HEK293 (cell line): ENCODE results near the gene GRK7.

ENCODE experiments used
- CTCF ChIA-PET: fragments of 350-600 bp; formaldehyde crosslinking; extraction: SDS; loops from one replicate; lab custom pipeline; 2021; ENCODE audit warnings: antibody characterized with exemption; lab: Yijun Ruan, JAX
- POLR2A ChIA-PET: fragments of 300-600 bp; formaldehyde crosslinking; extraction: SDS; loops from one replicate; lab custom pipeline; 2020; ENCODE audit warnings: antibody characterized with exemption, inconsistent platforms; lab: Yijun Ruan, JAX
- H3K27ac ChIP-seq: fragments of 200-500 bp; sonication (Bioruptor generic); 2 replicates; pipeline ENCODE4 v1.5.1; 2014; ENCODE audit warnings: low read depth, low read length, control low read depth, inconsistent platforms; ENCODE audit errors: extremely low read depth
- H3K36me3 ChIP-seq, 2 experiments: fragments of 200-500 bp in 1 of 2; sonication (Bioruptor generic) in 1 of 2; 1 replicate in 1 of 2; 2 replicates in 1 of 2; pipeline ENCODE4 v1.5.1; 2014 to 2017; ENCODE audit warnings: inconsistent platforms in 2 of 2, low read length in 2 of 2; ENCODE audit not compliant: control insufficient read depth in 2 of 2, insufficient read depth in 1 of 2
- H3K4me1 ChIP-seq: fragments of 200-500 bp; sonication (Bioruptor generic); 2 replicates; pipeline ENCODE4 v1.5.1; 2014; ENCODE audit warnings: mild to moderate bottlenecking, low read length, inconsistent platforms; ENCODE audit not compliant: control insufficient read depth, insufficient read depth
- H3K4me3 ChIP-seq: 2 replicates; pipeline ENCODE4 v1.5.1; 2011; ENCODE audit warnings: low read depth, mild to moderate bottlenecking, control low read depth, low read length, moderate library complexity
- H3K9me3 ChIP-seq: fragments of 200-500 bp; sonication (Bioruptor generic); 2 replicates; pipeline ENCODE4 v1.5.1; 2014; ENCODE audit warnings: low read depth, low read length, inconsistent platforms; ENCODE audit not compliant: control insufficient read depth, insufficient read depth
- INSM2 ChIP-seq: fragments of 450-650 bp; formaldehyde crosslinking; IDR thresholded peaks from 2 replicates; pipeline ENCODE4 v1.5.1; 2016; ENCODE audit warnings: missing biosample characterization, missing genetic modification characterization
- ZNF114 ChIP-seq: fragments of 450-650 bp; formaldehyde crosslinking; IDR thresholded peaks from 2 replicates; pipeline ENCODE4 v1.5.0; 2017; ENCODE audit warnings: missing biosample characterization, missing genetic modification characterization
- ZNF202 ChIP-seq: fragments of 450-650 bp; formaldehyde crosslinking; IDR thresholded peaks from 2 replicates; pipeline ENCODE4 v1.5.1; 2016; ENCODE audit warnings: missing biosample characterization, missing genetic modification characterization, borderline replicate concordance
- ZNF26 ChIP-seq: fragments of 450-650 bp; formaldehyde crosslinking; IDR thresholded peaks from 2 replicates; pipeline ENCODE4 v1.5.1; 2016; ENCODE audit warnings: missing biosample characterization, missing genetic modification characterization
- ZNF280D ChIP-seq: fragments of 450-650 bp; formaldehyde crosslinking; IDR thresholded peaks from 2 replicates; pipeline ENCODE4 v1.5.1; 2016; ENCODE audit warnings: missing biosample characterization, missing genetic modification characterization
- ZNF311 ChIP-seq: fragments of 450-650 bp; formaldehyde crosslinking; IDR thresholded peaks from 2 replicates; pipeline ENCODE4 v1.5.1; 2017; ENCODE audit warnings: missing biosample characterization, missing genetic modification characterization, borderline replicate concordance
- ZNF398 ChIP-seq: fragments of 450-650 bp; formaldehyde crosslinking; IDR thresholded peaks from 2 replicates; pipeline ENCODE4 v1.5.1; 2017; ENCODE audit warnings: missing biosample characterization, missing genetic modification characterization
- ZNF449 ChIP-seq: fragments of 450-650 bp; formaldehyde crosslinking; IDR thresholded peaks from 2 replicates; pipeline ENCODE4 v1.5.1; 2017; ENCODE audit warnings: missing biosample characterization, mild to moderate bottlenecking, missing genetic modification characterization, moderate library complexity
- ZNF558 ChIP-seq: fragments of 450-650 bp; formaldehyde crosslinking; IDR thresholded peaks from 2 replicates; pipeline ENCODE4 v1.5.1; 2016; ENCODE audit warnings: missing biosample characterization, missing genetic modification characterization
- TF ChIP-seq, protein P1 (sequence below): fragments of 450-650 bp; formaldehyde crosslinking; IDR thresholded peaks from 2 replicates; pipeline ENCODE4 v1.5.1; 2016; ENCODE audit warnings: missing biosample characterization, missing genetic modification characterization
- TF ChIP-seq, protein P2 (sequence below): fragments of 450-650 bp; formaldehyde crosslinking; IDR thresholded peaks from 2 replicates; pipeline ENCODE4 v1.5.1; 2016; ENCODE audit warnings: missing biosample characterization, missing genetic modification characterization

Gene GRK7

DNA sequence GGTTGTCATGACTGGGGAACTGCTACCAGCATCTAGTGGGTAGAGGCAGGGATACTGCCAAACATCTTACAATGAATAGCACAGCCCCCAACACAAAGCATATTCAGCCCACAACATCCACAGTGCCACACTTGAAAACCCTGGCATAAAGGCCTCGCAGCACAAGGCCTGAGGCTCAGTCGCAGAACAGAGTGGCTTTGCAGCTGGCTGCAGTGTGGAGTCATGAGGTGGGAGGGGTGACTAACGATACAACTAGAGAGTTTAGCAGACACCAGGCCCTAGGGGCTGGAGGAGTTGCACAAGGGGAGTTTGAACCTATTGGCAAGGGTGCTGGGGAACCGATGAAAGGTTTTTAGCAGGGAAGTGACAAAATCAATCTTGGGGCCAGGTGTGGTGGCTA is 32.1 kb downstream of the GRK7 start:
- CTCF ChIA-PET: no interaction called here
- Histone ChIP-seq H3K4me3 (no peak overlapping the region), H3K27ac (no peak overlapping the region), H3K36me3 (no peaks in the 10 kb centered on the region), H3K4me1 (no peaks in the 10 kb centered on the region)
- POLR2A ChIA-PET: no interaction called here
- TF ChIP-seq, protein P1, sequence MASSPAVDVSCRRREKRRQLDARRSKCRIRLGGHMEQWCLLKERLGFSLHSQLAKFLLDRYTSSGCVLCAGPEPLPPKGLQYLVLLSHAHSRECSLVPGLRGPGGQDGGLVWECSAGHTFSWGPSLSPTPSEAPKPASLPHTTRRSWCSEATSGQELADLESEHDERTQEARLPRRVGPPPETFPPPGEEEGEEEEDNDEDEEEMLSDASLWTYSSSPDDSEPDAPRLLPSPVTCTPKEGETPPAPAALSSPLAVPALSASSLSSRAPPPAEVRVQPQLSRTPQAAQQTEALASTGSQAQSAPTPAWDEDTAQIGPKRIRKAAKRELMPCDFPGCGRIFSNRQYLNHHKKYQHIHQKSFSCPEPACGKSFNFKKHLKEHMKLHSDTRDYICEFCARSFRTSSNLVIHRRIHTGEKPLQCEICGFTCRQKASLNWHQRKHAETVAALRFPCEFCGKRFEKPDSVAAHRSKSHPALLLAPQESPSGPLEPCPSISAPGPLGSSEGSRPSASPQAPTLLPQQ (tag by site-specific recombination): no peak
- TF ChIP-seq ZNF114: no peak
- no peak for TF ChIP-seq ZNF449 (tag by site-specific recombination)
- no peak for TF ChIP-seq ZNF398 (tag by site-specific recombination)
- no peak for TF ChIP-seq INSM2 (tag by site-specific recombination)
- TF ChIP-seq ZNF280D (tag by site-specific recombination): no peak
- no peak for TF ChIP-seq ZNF311 (tag by site-specific recombination)
- TF ChIP-seq ZNF26 (tag by site-specific recombination): no peak
- TF ChIP-seq, all 188 proteins: peak for 0
- H3K9me3 ChIP-seq: no peaks in the 10 kb centered on the region

- Histone ChIP-seq H3K27ac (no peak overlapping the region), H3K4me1 (no peaks in the 10 kb centered on the region), H3K4me3 (no peak overlapping the region), H3K9me3 (no peaks in the 10 kb centered on the region), H3K36me3 (no peaks in the 10 kb centered on the region)
- POLR2A ChIA-PET: no interaction called here
- TF ChIP-seq ZNF280D (tag by site-specific recombination): no peak
- TF ChIP-seq ZNF202 (tag by site-specific recombination): no peak
- TF ChIP-seq, protein P2, sequence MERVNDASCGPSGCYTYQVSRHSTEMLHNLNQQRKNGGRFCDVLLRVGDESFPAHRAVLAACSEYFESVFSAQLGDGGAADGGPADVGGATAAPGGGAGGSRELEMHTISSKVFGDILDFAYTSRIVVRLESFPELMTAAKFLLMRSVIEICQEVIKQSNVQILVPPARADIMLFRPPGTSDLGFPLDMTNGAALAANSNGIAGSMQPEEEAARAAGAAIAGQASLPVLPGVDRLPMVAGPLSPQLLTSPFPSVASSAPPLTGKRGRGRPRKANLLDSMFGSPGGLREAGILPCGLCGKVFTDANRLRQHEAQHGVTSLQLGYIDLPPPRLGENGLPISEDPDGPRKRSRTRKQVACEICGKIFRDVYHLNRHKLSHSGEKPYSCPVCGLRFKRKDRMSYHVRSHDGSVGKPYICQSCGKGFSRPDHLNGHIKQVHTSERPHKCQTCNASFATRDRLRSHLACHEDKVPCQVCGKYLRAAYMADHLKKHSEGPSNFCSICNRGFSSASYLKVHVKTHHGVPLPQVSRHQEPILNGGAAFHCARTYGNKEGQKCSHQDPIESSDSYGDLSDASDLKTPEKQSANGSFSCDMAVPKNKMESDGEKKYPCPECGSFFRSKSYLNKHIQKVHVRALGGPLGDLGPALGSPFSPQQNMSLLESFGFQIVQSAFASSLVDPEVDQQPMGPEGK (tag by site-specific recombination): no peak
- TF ChIP-seq ZNF558 (tag by site-specific recombination): no peak
- CTCF ChIA-PET: no interaction called here
Measured at GRCh38 chr3:141795741-141796080, 32.5 kb downstream of the GRK7 start.
